ENCODE results near the gene TMEM92. TPM values are rescaled to one million over a fixed set of nuclear protein-coding genes. Genes with fewer than 3 reads are reported as not detected.

TMEM92 gene
- total RNA-seq, 1 experiment from 2014 or later = 6.9 TPM

DNA sequence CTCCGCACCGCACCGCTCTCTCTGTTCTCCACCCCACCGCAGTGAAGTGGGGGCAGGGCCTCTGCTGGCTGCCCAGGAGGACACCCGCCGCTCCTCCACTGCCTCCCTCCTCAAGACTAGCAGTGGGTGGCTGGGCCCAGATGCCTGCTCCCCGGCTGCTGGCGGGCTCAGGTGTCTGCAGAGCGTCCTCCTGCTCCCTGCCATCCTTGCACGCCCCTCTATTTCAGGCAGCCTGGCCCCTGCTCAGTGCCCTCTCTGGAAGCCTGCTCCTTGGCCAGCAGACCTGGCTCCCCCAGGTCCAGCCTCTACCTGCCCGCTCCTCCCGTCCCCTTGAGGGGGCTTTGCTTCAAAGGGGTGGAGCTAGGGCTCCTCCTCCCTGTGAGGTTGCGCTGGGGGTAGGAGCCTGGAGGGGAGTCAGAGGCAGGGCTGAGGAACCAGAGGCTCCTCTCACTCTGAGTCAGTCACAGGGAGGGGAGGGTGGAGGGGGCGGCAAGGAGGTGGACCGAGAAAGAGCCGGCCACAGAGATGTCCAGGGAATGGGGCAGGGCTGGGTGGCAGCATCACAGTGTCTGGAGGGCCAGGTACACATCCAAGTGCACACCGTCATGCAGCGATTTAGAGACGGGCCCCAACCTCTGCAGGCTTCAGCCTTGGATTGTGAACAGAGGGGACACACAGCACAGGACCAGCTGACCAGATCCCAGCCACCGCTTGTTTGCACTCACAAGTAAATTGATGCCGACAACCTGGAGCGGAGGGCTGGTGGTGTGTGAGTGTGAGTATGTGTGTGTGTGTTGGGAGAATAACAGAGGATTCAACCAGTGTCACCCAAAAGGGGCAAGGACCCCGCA lies 9.8 kb upstream of the TMEM92 start:
- no peak overlapping the region for H2AFZ ChIP-seq (ENCODE audit: low read length)
- H3K9me2 ChIP-seq (replicated peaks; ENCODE audit: low read length) = no peaks in the 10 kb centered on the region
- DNase-seq = no peak
- TF ChIP-seq EZH2phosphoT487 (IDR thresholded peaks at IDR 0.05; ENCODE audit: borderline replicate concordance, low read length) (no peak), EZH2 (IDR thresholded peaks at IDR 0.05; ENCODE audit: low read length, unreplicated experiment) (no peak)
- TF ChIP-seq, protein P1, sequence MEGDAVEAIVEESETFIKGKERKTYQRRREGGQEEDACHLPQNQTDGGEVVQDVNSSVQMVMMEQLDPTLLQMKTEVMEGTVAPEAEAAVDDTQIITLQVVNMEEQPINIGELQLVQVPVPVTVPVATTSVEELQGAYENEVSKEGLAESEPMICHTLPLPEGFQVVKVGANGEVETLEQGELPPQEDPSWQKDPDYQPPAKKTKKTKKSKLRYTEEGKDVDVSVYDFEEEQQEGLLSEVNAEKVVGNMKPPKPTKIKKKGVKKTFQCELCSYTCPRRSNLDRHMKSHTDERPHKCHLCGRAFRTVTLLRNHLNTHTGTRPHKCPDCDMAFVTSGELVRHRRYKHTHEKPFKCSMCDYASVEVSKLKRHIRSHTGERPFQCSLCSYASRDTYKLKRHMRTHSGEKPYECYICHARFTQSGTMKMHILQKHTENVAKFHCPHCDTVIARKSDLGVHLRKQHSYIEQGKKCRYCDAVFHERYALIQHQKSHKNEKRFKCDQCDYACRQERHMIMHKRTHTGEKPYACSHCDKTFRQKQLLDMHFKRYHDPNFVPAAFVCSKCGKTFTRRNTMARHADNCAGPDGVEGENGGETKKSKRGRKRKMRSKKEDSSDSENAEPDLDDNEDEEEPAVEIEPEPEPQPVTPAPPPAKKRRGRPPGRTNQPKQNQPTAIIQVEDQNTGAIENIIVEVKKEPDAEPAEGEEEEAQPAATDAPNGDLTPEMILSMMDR (conservative IDR thresholded peaks at IDR 0.05; ENCODE audit: low read depth, low read length) = no peak
- peak; percentile 9; the same call in 1 of the 2 replicates for ATAC-seq
- no TSS peak for BruUV-seq (replicated peaks)
- CTCF ChIA-PET = no interaction called here
- H3K4me3 ChIP-seq (ENCODE audit: low read length) = no peak overlapping the region
- H4K20me1 ChIP-seq (ENCODE audit: low read length) = no peaks in the 10 kb centered on the region
- H3F3A ChIP-seq (ENCODE audit: low read length, unreplicated experiment) = no peaks in the 10 kb centered on the region
- H3K27ac ChIP-seq (ENCODE audit: low read length) = no peak overlapping the region
- no peak overlapping the region for H3K9ac ChIP-seq (ENCODE audit: low read length)
- no peaks in the 10 kb centered on the region for H3K9me3 ChIP-seq (ENCODE audit: low read length)
- no peak overlapping the region for H3K4me2 ChIP-seq (ENCODE audit: low read length)
- no peaks in the 10 kb centered on the region for H3K79me2 ChIP-seq (ENCODE audit: low read length)
- H3K27me3 ChIP-seq (ENCODE audit: low read length) = no peaks in the 10 kb centered on the region
- H3K36me3 ChIP-seq (ENCODE audit: low read depth, low read length) = no peaks in the 10 kb centered on the region
- POLR2A ChIA-PET (ENCODE audit: unreplicated experiment) = no interaction called here
- intact Hi-C loops (cut with micrococcal nuclease) = no loop called here
- H3K4me1 ChIP-seq (ENCODE audit: insufficient read depth, low read length) = peaks cover 18% of the 10 kb centered on the region

DNA sequence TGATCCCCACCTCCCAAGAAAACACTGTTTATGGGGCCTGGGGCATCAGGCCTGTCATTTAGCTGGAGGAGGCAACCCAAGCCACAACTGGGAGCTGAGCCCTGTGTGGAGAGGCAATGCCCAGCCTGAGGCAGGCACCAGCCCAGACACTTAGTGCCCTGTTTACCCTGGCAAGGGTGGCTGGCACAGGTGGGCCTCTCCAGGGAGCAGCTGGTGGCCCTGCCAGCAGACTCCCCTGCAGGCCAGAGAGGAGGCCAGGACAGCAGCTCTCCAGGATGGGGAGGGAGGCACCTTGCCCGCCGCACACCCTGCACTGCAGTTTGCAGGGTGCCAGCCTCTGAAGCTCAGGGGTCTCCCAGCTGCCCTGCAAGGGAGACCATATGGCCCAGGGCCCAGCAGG lies 9.1 kb upstream of the TMEM92 start:
- ChIA-PET CTCF (no interaction called here), POLR2A (ENCODE audit: unreplicated experiment) (no interaction called here)
- Histone ChIP-seq H4K20me1 (ENCODE audit: low read length) (no peaks in the 10 kb centered on the region), H3K27me3 (ENCODE audit: low read length) (no peaks in the 10 kb centered on the region), H3K9me2 (replicated peaks; ENCODE audit: low read length) (no peaks in the 10 kb centered on the region), H3K79me2 (ENCODE audit: low read length) (no peaks in the 10 kb centered on the region), H3K27ac (ENCODE audit: low read length) (no peak overlapping the region), H3K4me3 (ENCODE audit: low read length) (no peak overlapping the region), H3K4me2 (ENCODE audit: low read length) (no peak overlapping the region), H3K36me3 (ENCODE audit: low read depth, low read length) (no peaks in the 10 kb centered on the region), H3F3A (ENCODE audit: low read length, unreplicated experiment) (no peaks in the 10 kb centered on the region), H2AFZ (ENCODE audit: low read length) (no peak overlapping the region), H3K9ac (ENCODE audit: low read length) (no peak overlapping the region), H3K4me1 (ENCODE audit: insufficient read depth, low read length) (peaks cover 18% of the 10 kb centered on the region), H3K9me3 (ENCODE audit: low read length) (no peaks in the 10 kb centered on the region)
- ATAC-seq = no peak
- TF ChIP-seq, protein P1 (conservative IDR thresholded peaks at IDR 0.05; ENCODE audit: low read depth, low read length) = no peak
- TF ChIP-seq EZH2phosphoT487 (IDR thresholded peaks at IDR 0.05; ENCODE audit: borderline replicate concordance, low read length) (no peak), EZH2 (IDR thresholded peaks at IDR 0.05; ENCODE audit: low read length, unreplicated experiment) (no peak)
- no peak for DNase-seq
- intact Hi-C loops (cut with micrococcal nuclease) = no loop called here
- no TSS peak for BruUV-seq (replicated peaks)

DNA sequence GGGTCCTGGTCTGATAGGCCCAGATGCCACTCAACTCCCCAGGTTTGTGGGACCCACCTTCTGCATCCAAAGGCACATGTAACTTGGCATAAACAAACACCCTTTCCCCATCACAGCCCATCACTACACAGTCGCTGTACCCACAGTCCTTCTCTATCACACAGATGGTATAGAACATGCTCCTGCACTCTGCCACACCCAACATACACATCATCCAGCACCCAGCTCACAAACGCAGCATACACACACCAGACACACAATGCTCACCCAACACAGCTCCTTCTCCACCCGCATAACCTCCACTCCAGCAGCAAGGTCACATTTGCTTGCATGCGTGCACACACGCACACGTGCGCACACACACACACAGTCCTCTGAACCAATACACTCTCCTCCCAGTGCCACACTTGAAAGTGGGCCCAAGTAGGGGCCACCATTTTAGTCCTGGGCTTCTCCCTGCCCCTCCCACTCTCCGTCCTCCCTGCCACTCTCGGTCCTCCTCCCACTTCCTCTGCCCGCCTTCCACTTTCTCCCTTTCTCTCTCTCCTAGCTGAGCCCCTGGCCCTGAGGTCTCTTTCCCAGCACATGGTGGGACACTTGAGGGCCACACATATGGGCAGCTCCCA lies 8.5 kb upstream of the TMEM92 start:
- intact Hi-C loops (cut with micrococcal nuclease) = no loop called here
- Histone ChIP-seq H3K4me2 (ENCODE audit: low read length) (peak overlapping the region; percentile 69), H3K27me3 (ENCODE audit: low read length) (no peaks in the 10 kb centered on the region), H3K36me3 (ENCODE audit: low read depth, low read length) (no peaks in the 10 kb centered on the region), H2AFZ (ENCODE audit: low read length) (no peak overlapping the region), H3K9ac (ENCODE audit: low read length) (no peak overlapping the region), H3K9me3 (ENCODE audit: low read length) (no peaks in the 10 kb centered on the region), H3K4me3 (ENCODE audit: low read length) (no peak overlapping the region), H3K4me1 (ENCODE audit: insufficient read depth, low read length) (peaks cover 18% of the 10 kb centered on the region), H3K79me2 (ENCODE audit: low read length) (no peaks in the 10 kb centered on the region), H3K27ac (ENCODE audit: low read length) (no peak overlapping the region), H3K9me2 (replicated peaks; ENCODE audit: low read length) (no peaks in the 10 kb centered on the region), H3F3A (ENCODE audit: low read length, unreplicated experiment) (no peaks in the 10 kb centered on the region), H4K20me1 (ENCODE audit: low read length) (no peaks in the 10 kb centered on the region)
- ChIA-PET CTCF (no interaction called here), POLR2A (ENCODE audit: unreplicated experiment) (interaction anchor here (0.5 kb wide), 1 partner anchor 38 kb away, joined by 3 read pairs; no protein-coding TSS in a partner anchor)
- TF ChIP-seq EZH2 (IDR thresholded peaks at IDR 0.05; ENCODE audit: low read length, unreplicated experiment) (no peak), EZH2phosphoT487 (IDR thresholded peaks at IDR 0.05; ENCODE audit: borderline replicate concordance, low read length) (no peak)
- TF ChIP-seq, protein P1 (conservative IDR thresholded peaks at IDR 0.05; ENCODE audit: low read depth, low read length) = no peak
- no TSS peak for BruUV-seq (replicated peaks)
- no peak for ATAC-seq
- no peak for DNase-seq
